ES-I3 (cell line): ENCODE results near the gene SMAP1.

Experiments
- H3K36me3 ChIP-seq: 2 replicates; pipeline ENCODE4 v1.6.1; 2013; ENCODE audit warnings: mild to moderate bottlenecking, low read length, control low read depth, moderate library complexity; ENCODE audit not compliant: insufficient read depth
- H3K4me1 ChIP-seq: 2 replicates; pipeline ENCODE4 v1.6.1; 2013; ENCODE audit warnings: mild to moderate bottlenecking, control low read depth, low read length; ENCODE audit not compliant: insufficient read depth
- H3K9ac ChIP-seq: 2 replicates; pipeline ENCODE4 v1.6.1; 2013; ENCODE audit warnings: low read depth, mild to moderate bottlenecking, low read length, moderate library complexity
- H3K9me3 ChIP-seq: 2 replicates; pipeline ENCODE4 v1.6.1; 2013; ENCODE audit warnings: mild to moderate bottlenecking, low read length, moderate library complexity; ENCODE audit not compliant: control insufficient read depth, insufficient read depth

SMAP1 gene

GRCh38 chr6:70889270-70889669 is 221.6 kb downstream of the SMAP1 start:
- H3K9ac ChIP-seq, result no peak overlapping the region
- peaks cover 9% of the 10 kb centered on the region; the same call in 1 of the 2 replicates for H3K4me1 ChIP-seq
- no peaks in the 10 kb centered on the region for H3K36me3 ChIP-seq
- H3K9me3 ChIP-seq, result no peaks in the 10 kb centered on the region

GRCh38 chr6:70894001-70894400 is 226.3 kb downstream of the SMAP1 start:
- no peaks in the 10 kb centered on the region for H3K9me3 ChIP-seq
- no peak overlapping the region for H3K9ac ChIP-seq
- no peaks in the 10 kb centered on the region for H3K4me1 ChIP-seq
- no peaks in the 10 kb centered on the region for H3K36me3 ChIP-seq

- Histone ChIP-seq H3K36me3 (no peaks in the 10 kb centered on the region), H3K9ac (no peak overlapping the region), H3K9me3 (no peaks in the 10 kb centered on the region), H3K4me1 (no peaks in the 10 kb centered on the region)
Measured at GRCh38 chr6:70900047-70900446, 232.4 kb downstream of the SMAP1 start.

GRCh38 chr6:70901324-70901723 is 233.6 kb downstream of the SMAP1 start:
- no peak overlapping the region for H3K9ac ChIP-seq

DNA sequence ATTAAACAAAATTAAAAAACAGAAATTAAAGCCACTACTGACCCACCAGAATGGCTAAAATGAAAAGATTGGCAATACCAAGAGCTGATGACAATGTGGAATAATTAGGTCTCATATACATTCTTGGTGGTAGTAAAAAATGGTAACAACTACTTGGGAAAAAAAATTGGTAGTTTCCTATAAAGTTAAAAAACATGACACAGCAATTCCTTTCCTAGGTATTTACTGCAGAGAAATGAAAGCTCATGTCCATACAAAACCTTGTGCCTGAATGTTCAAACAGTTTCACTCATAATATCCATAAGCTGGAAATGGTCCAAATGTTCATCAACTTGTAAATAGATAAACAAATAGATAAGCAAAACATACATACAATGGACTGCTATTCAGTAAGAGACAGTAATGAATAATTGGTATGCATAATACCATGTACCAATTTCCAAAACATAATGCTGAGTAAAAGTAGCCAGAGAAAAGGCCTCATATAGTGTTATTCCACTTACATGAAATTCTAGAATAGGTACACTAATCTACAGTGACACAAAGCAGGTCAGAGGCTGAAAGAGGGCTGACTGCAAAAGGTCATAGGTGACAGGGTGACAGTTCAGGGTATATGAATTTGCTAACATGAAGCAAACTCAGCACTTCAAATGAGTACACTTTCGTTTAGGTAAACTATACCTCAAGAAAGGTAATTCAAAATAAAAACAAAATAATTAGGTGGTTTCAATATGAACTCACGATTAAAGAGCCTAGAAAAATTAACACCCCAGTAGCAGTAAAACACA is 236.2 kb downstream of the SMAP1 start:
- Histone ChIP-seq H3K36me3 (no peaks in the 10 kb centered on the region), H3K4me1 (no peaks in the 10 kb centered on the region), H3K9ac (no peak overlapping the region), H3K9me3 (no peaks in the 10 kb centered on the region)

More at GRCh38 chr6:70901324-70901723, 233.6 kb downstream of the SMAP1 start:
- Histone ChIP-seq H3K4me1 (no peaks in the 10 kb centered on the region), H3K9me3 (no peaks in the 10 kb centered on the region), H3K36me3 (no peaks in the 10 kb centered on the region)

DNA sequence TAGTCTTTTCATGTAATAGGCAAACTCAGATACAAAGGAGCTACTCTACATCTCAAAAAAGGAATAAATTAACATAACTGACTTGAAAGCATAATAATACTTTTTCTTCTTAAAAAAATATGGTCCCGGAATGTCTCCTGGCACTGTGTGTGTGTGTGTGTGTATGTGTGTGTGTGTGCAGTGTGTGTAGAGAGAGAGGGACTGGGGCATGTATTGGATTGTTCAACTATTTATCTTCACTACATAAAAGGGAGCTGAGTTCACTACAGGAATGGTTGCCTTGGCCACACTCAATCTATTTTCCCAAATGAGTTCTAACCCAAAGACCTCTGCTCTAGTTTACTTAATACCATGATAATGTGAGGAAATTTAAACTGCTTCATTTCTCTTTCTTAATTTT is 238.1 kb downstream of the SMAP1 start:
- H3K9me3 ChIP-seq, result no peaks in the 10 kb centered on the region
- no peaks in the 10 kb centered on the region for H3K36me3 ChIP-seq
- no peak overlapping the region for H3K9ac ChIP-seq
- no peaks in the 10 kb centered on the region for H3K4me1 ChIP-seq
